Activated CD8-positive, alpha-beta memory T cell treated with anti-CD3 and anti-CD28 coated beads for 48 hours (primary cell): ENCODE results near the gene CLEC18C.
"Not testable (repeated sequence)": the region's sequence is repeated elsewhere in the genome, so short reads cannot be mapped to it uniquely, and the experiment has no call there.

Experiments used
- DNase-seq, 3 experiments: peaks; one replicate each; pipeline ENCODE4 v3.0.0-alpha.2; 2020; ENCODE audit warnings: low read depth in 2 of 3, low spot score in 2 of 3

Gene CLEC18C

GRCh38 chr16:70204668-70205405 lies 31.2 kb downstream of the CLEC18C start:
- DNase-seq: not testable (repeated sequence)

- not testable (repeated sequence) for DNase-seq
Measured at GRCh38 chr16:70206382-70206781, 32.8 kb downstream of the CLEC18C start.

GRCh38 chr16:70218586-70218985 lies 45.0 kb downstream of the CLEC18C start:
- DNase-seq: not testable (repeated sequence)

- DNase-seq: not testable (repeated sequence)
Measured at GRCh38 chr16:70222574-70222973, 49.0 kb downstream of the CLEC18C start.

- DNase-seq: not testable (repeated sequence)
Measured at GRCh38 chr16:70223216-70223615, 49.6 kb downstream of the CLEC18C start.

- not testable (repeated sequence) for DNase-seq
Measured at GRCh38 chr16:70223971-70224513, 50.5 kb downstream of the CLEC18C start.

- not testable (repeated sequence) for DNase-seq
Measured at GRCh38 chr16:70224645-70225044, 51.1 kb downstream of the CLEC18C start.

GRCh38 chr16:70225430-70225829 lies 51.8 kb downstream of the CLEC18C start:
- DNase-seq: not testable (repeated sequence)

- DNase-seq: not testable (repeated sequence)
Measured at GRCh38 chr16:70226024-70226423, 52.4 kb downstream of the CLEC18C start.

GRCh38 chr16:70231831-70232230 lies 58.2 kb downstream of the CLEC18C start:
- not testable (repeated sequence) for DNase-seq
